ENCODE results near the gene ARHGAP22.

Gene ARHGAP22

GRCh38 chr10:48477616-48478015 is 127.3 kb downstream of the ARHGAP22 start:
- DNase-seq (ENCODE audit: low read depth), result no peak

GRCh38 chr10:48477141-48477540 is 127.7 kb downstream of the ARHGAP22 start:
- DNase-seq (ENCODE audit: low read depth), result no peak

GRCh38 chr10:48476279-48476982 is 128.4 kb downstream of the ARHGAP22 start:
- no peak for DNase-seq (ENCODE audit: low read depth)

GRCh38 chr10:48475943-48476278 is 129.0 kb downstream of the ARHGAP22 start:
- no peak for DNase-seq (ENCODE audit: low read depth)

GRCh38 chr10:48474765-48475365 is 130.0 kb downstream of the ARHGAP22 start:
- DNase-seq (ENCODE audit: low read depth), result no peak

- DNase-seq (ENCODE audit: low read depth), result no peak
Measured at GRCh38 chr10:48473704-48474103, 131.2 kb downstream of the ARHGAP22 start.

GRCh38 chr10:48472501-48473069 is 132.3 kb downstream of the ARHGAP22 start:
- no peak for DNase-seq (ENCODE audit: low read depth)

- peak; percentile 55 for DNase-seq (ENCODE audit: low read depth)
Measured at GRCh38 chr10:48470893-48471805, 133.7 kb downstream of the ARHGAP22 start.

- DNase-seq (ENCODE audit: low read depth), result peak; percentile 27
Measured at GRCh38 chr10:48470115-48470892, 134.6 kb downstream of the ARHGAP22 start.

- DNase-seq (ENCODE audit: low read depth), result peak; percentile 32
Measured at GRCh38 chr10:48469516-48470020, 135.3 kb downstream of the ARHGAP22 start.

GRCh38 chr10:48468866-48469511 is 135.9 kb downstream of the ARHGAP22 start:
- no peak for DNase-seq (ENCODE audit: low read depth)

- DNase-seq (ENCODE audit: low read depth), result no peak
Measured at GRCh38 chr10:48468130-48468790, 136.6 kb downstream of the ARHGAP22 start.

GRCh38 chr10:48467669-48468068 is 137.2 kb downstream of the ARHGAP22 start:
- no peak for DNase-seq (ENCODE audit: low read depth)

- no peak for DNase-seq (ENCODE audit: low read depth)
Measured at GRCh38 chr10:48466611-48467240, 138.1 kb downstream of the ARHGAP22 start.

GRCh38 chr10:48465860-48466521 is 138.9 kb downstream of the ARHGAP22 start:
- no peak for DNase-seq (ENCODE audit: low read depth)

GRCh38 chr10:48464871-48465736 is 139.8 kb downstream of the ARHGAP22 start:
- no peak for DNase-seq (ENCODE audit: low read depth)

GRCh38 chr10:48464121-48464870 is 140.6 kb downstream of the ARHGAP22 start:
- no peak for DNase-seq (ENCODE audit: low read depth)
